ENCODE measurements around the gene APLP2.

APLP2 gene

DNA sequence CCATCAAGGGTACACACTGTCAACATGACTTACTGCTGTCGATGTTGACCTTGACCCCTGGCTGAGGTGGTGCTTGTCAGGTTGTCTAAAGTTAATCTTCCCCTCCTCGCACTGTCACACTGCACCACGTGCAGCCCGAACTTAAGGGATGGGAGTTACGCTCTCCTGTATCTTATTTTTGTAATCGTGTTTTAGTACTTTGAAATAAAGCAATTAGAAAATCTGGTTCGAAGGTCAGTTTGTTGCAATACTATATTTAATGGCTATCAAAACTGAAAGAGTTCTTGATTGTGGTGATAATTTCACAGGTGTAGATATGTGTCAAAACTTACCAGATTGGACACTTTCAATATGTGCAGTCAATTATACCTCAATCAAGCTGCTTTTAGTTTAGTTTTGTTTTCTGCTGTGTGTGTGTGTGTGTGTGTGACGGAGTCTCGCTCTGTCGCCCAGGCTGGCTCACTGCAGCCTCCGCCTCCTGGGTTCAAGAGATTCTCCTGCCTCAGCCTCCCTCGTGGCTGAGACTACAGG, 79.2 kb downstream of the APLP2 start:
- no peaks in the 10 kb centered on the region for H3K9me3 ChIP-seq
- H3K36me3 ChIP-seq: peaks cover 15% of the 10 kb centered on the region
- TF ChIP-seq, protein P1, sequence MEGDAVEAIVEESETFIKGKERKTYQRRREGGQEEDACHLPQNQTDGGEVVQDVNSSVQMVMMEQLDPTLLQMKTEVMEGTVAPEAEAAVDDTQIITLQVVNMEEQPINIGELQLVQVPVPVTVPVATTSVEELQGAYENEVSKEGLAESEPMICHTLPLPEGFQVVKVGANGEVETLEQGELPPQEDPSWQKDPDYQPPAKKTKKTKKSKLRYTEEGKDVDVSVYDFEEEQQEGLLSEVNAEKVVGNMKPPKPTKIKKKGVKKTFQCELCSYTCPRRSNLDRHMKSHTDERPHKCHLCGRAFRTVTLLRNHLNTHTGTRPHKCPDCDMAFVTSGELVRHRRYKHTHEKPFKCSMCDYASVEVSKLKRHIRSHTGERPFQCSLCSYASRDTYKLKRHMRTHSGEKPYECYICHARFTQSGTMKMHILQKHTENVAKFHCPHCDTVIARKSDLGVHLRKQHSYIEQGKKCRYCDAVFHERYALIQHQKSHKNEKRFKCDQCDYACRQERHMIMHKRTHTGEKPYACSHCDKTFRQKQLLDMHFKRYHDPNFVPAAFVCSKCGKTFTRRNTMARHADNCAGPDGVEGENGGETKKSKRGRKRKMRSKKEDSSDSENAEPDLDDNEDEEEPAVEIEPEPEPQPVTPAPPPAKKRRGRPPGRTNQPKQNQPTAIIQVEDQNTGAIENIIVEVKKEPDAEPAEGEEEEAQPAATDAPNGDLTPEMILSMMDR (IDR thresholded peaks at IDR 0.05): no peak
- no peak overlapping the region for H3K4me3 ChIP-seq (ENCODE audit: low read depth in 1 of 2, low read length in 1 of 2)
- H3K27ac ChIP-seq: no peak overlapping the region
- no peaks in the 10 kb centered on the region for H3K27me3 ChIP-seq
- H3K4me1 ChIP-seq (ENCODE audit: control insufficient read depth in 1 of 2, insufficient read depth in 1 of 2, low read depth in 1 of 2, low read length in 1 of 2): peaks cover 42 to 45% of the 10 kb centered on the region in 2 experiments

DNA sequence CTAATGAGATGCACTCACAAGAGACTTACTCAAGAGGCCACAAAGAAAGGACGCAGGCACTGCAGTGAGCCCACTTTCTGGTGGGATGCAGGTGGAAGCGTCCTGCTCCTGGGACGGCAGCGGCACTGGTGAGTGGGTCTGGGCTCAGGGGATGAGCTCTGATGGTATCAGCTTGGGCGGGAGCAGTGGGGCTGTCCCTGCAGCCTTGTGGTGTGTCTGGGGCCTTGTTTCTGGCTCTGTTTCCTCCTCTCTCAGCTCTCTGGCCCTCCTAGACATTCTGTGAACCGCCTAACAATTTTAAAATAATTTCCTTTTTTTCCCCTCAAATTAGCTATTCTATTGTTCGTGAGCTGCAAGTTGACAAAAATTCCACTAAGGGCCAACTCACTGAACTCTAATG, 81.1 kb downstream of the APLP2 start:
- TF ChIP-seq, protein P1 (IDR thresholded peaks at IDR 0.05): no peak
- peaks cover 46 to 49% of the 10 kb centered on the region in 2 experiments for H3K4me1 ChIP-seq (ENCODE audit: control insufficient read depth in 1 of 2, insufficient read depth in 1 of 2, low read depth in 1 of 2, low read length in 1 of 2)

DNA sequence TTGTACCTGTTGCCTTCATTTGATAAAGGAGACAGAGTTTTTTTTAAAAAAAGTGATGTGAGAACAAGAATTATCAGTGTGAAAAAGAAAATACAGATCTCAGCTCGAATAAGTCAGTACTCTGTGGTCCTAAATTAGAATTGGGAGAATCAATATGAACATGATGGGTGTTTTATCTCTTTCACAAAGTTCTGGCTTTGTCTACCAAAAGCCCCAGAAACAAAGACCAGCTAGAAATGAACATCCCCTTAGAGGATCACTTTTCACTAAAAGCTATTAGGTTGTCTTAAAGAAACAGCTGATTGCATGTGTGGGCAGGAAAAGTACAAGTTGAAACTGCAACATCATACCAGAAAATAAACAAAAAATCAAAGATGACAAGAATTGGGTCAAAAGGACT, 81.5 kb downstream of the APLP2 start:
- TF ChIP-seq, protein P1 (IDR thresholded peaks at IDR 0.05): no peak
- Histone ChIP-seq H3K27me3 (no peaks in the 10 kb centered on the region), H3K27ac (no peak overlapping the region), H3K36me3 (no peaks in the 10 kb centered on the region), H3K4me1 (ENCODE audit: control insufficient read depth in 1 of 2, insufficient read depth in 1 of 2, low read depth in 1 of 2, low read length in 1 of 2) (peaks cover 42 to 48% of the 10 kb centered on the region in 2 experiments), H3K9me3 (no peaks in the 10 kb centered on the region), H3K4me3 (ENCODE audit: low read depth in 1 of 2, low read length in 1 of 2) (no peak overlapping the region)

More for the DNA sequence above, 81.1 kb downstream of the APLP2 start:
- no peak overlapping the region for H3K27ac ChIP-seq
- no peaks in the 10 kb centered on the region for H3K36me3 ChIP-seq
- no peak overlapping the region for H3K4me3 ChIP-seq (ENCODE audit: low read depth in 1 of 2, low read length in 1 of 2)
- no peaks in the 10 kb centered on the region for H3K27me3 ChIP-seq
- H3K9me3 ChIP-seq: no peaks in the 10 kb centered on the region

- Histone ChIP-seq H3K9me3 (no peaks in the 10 kb centered on the region), H3K27ac (no peak overlapping the region), H3K4me3 (ENCODE audit: low read depth in 1 of 2, low read length in 1 of 2) (no peak overlapping the region), H3K4me1 (ENCODE audit: control insufficient read depth in 1 of 2, insufficient read depth in 1 of 2, low read depth in 1 of 2, low read length in 1 of 2) (peaks cover 36 to 50% of the 10 kb centered on the region in 2 experiments), H3K36me3 (no peaks in the 10 kb centered on the region), H3K27me3 (peaks cover 41% of the 10 kb centered on the region)
- TF ChIP-seq, protein P1 (IDR thresholded peaks at IDR 0.05): no peak
These were observed 86.7 kb downstream of the APLP2 start for GRCh38 chr11:130156108-130157022.

GRCh38 chr11:130157101-130157500, 87.4 kb downstream of the APLP2 start:
- TF ChIP-seq, protein P1 (IDR thresholded peaks at IDR 0.05): no peak
- H3K27me3 ChIP-seq: peaks cover 48% of the 10 kb centered on the region
- peaks cover 36 to 52% of the 10 kb centered on the region in 2 experiments for H3K4me1 ChIP-seq (ENCODE audit: control insufficient read depth in 1 of 2, insufficient read depth in 1 of 2, low read depth in 1 of 2, low read length in 1 of 2)
- H3K9me3 ChIP-seq: no peaks in the 10 kb centered on the region
- H3K36me3 ChIP-seq: no peaks in the 10 kb centered on the region
- H3K27ac ChIP-seq: no peak overlapping the region
- no peak overlapping the region for H3K4me3 ChIP-seq (ENCODE audit: low read depth in 1 of 2, low read length in 1 of 2)

Data from neutrophil (primary cell).